ENCODE results near the gene LRRC3C. TPM values are rescaled to one million over a fixed set of nuclear protein-coding genes. Genes with fewer than 3 reads are reported as not detected.

LRRC3C gene
- total RNA-seq, 1 donor from 2014 or later = not detected

- no peak for TF ChIP-seq CTCF (IDR thresholded peaks at IDR 0.05)
- no peak for DNase-seq (ENCODE audit: extremely low spot score, unreplicated experiment)
- no peaks in the 10 kb centered on the region for H3K9me3 Mint-ChIP-seq (ENCODE audit: unreplicated experiment)
- H3K27ac Mint-ChIP-seq (ENCODE audit: unreplicated experiment) = peak overlapping the region; percentile 87
- peaks cover 7% of the 10 kb centered on the region for H3K36me3 Mint-ChIP-seq (ENCODE audit: unreplicated experiment)
- H3K4me1 Mint-ChIP-seq (ENCODE audit: unreplicated experiment) = peaks cover 52% of the 10 kb centered on the region
- H3K27me3 Mint-ChIP-seq (ENCODE audit: unreplicated experiment) = no peaks in the 10 kb centered on the region
- peak overlapping the region; percentile 82 for H3K4me3 Mint-ChIP-seq (ENCODE audit: unreplicated experiment)
Observed at GRCh38 chr17:39926588-39927100, 888 bp upstream of the LRRC3C start.

GRCh38 chr17:39927929-39928857 is 661 bp downstream of the LRRC3C start:
- Mint-ChIP-seq H3K27ac (ENCODE audit: unreplicated experiment) (peak overlapping the region; percentile 87), H3K36me3 (ENCODE audit: unreplicated experiment) (peaks cover 2% of the 10 kb centered on the region), H3K27me3 (ENCODE audit: unreplicated experiment) (no peaks in the 10 kb centered on the region), H3K4me1 (ENCODE audit: unreplicated experiment) (peaks cover 55% of the 10 kb centered on the region), H3K4me3 (ENCODE audit: unreplicated experiment) (peak overlapping the region; percentile 82), H3K9me3 (ENCODE audit: unreplicated experiment) (no peaks in the 10 kb centered on the region)
- no peak for TF ChIP-seq CTCF (IDR thresholded peaks at IDR 0.05)
- no peak for DNase-seq (ENCODE audit: extremely low spot score, unreplicated experiment)

- H3K4me3 Mint-ChIP-seq (ENCODE audit: unreplicated experiment) = peak overlapping the region; percentile 45
- no peaks in the 10 kb centered on the region for H3K9me3 Mint-ChIP-seq (ENCODE audit: unreplicated experiment)
- H3K27ac Mint-ChIP-seq (ENCODE audit: unreplicated experiment) = peak overlapping the region; percentile 87
- H3K36me3 Mint-ChIP-seq (ENCODE audit: unreplicated experiment) = no peaks in the 10 kb centered on the region
- DNase-seq (ENCODE audit: extremely low spot score, unreplicated experiment) = no peak
- no peaks in the 10 kb centered on the region for H3K27me3 Mint-ChIP-seq (ENCODE audit: unreplicated experiment)
- TF ChIP-seq CTCF (IDR thresholded peaks at IDR 0.05) = no peak
- H3K4me1 Mint-ChIP-seq (ENCODE audit: unreplicated experiment) = peaks cover 54% of the 10 kb centered on the region
Observed at GRCh38 chr17:39928858-39929645, 1.5 kb downstream of the LRRC3C start.

GRCh38 chr17:39929646-39930407 is 2.3 kb downstream of the LRRC3C start:
- Mint-ChIP-seq H3K4me3 (ENCODE audit: unreplicated experiment) (peak overlapping the region; percentile 45), H3K27ac (ENCODE audit: unreplicated experiment) (peak overlapping the region; percentile 87), H3K36me3 (ENCODE audit: unreplicated experiment) (no peaks in the 10 kb centered on the region), H3K27me3 (ENCODE audit: unreplicated experiment) (no peaks in the 10 kb centered on the region), H3K4me1 (ENCODE audit: unreplicated experiment) (peaks cover 47% of the 10 kb centered on the region), H3K9me3 (ENCODE audit: unreplicated experiment) (no peaks in the 10 kb centered on the region)
- no peak for TF ChIP-seq CTCF (IDR thresholded peaks at IDR 0.05)
- DNase-seq (ENCODE audit: extremely low spot score, unreplicated experiment) = no peak

Measured in osteocyte (in vitro differentiated cells).